Omental fat pad (tissue), 4 donors: ENCODE data around the gene POLR2H. TPM values are rescaled to one million over a fixed set of nuclear protein-coding genes. Genes with fewer than 3 reads are reported as not detected.

ENCODE experiments used
- ATAC-seq: fragments of 150-250 bp; one replicate; pipeline ENCODE4 v1.9.1; 2016; ENCODE audit warnings: mild to moderate bottlenecking, moderate library complexity; ENCODE audit not compliant: low FRiP score
- DNase-seq: peaks from one replicate; pipeline ENCODE4 v3.0.0-alpha.2; 2019; ENCODE audit warnings: low spot score
- CTCF ChIP-seq, 3 donors: fragments of 450-650 bp; IDR thresholded peaks; one replicate each; pipeline ENCODE4 v1.5.1; 2016 to 2017; ENCODE audit warnings: antibody characterized with exemption in 3 of 3, mild to moderate bottlenecking in 3 of 3, moderate library complexity in 2 of 3
- total RNA-seq, 4 donors: library from RNA; depleted of rRNA; stranded (reverse); fragments of >200 nt; gene quantifications; one replicate each; pipeline ENCODE4 v1.1.0, GENCODE V29; 2016

Gene POLR2H
- total RNA-seq, 4 donors from 2014 or later, result 63.9 to 110 (median 89.3) TPM

- ATAC-seq (no peak), DNase-seq (no peak)
- no peak for TF ChIP-seq CTCF (IDR thresholded peaks at IDR 0.05)
Observed at GRCh38 chr3:184341925-184342324, 19.6 kb upstream of the POLR2H start.

- DNase-seq (no peak), ATAC-seq (no peak)
- no peak for TF ChIP-seq CTCF (IDR thresholded peaks at IDR 0.05)
Observed at GRCh38 chr3:184343200-184343876, 18.2 kb upstream of the POLR2H start.

- no peak for ATAC-seq
Observed at GRCh38 chr3:184344579-184345316, 16.8 kb upstream of the POLR2H start.

GRCh38 chr3:184345317-184346144, 16.0 kb upstream of the POLR2H start:
- peak; percentile 31 for ATAC-seq
- no peak for TF ChIP-seq CTCF (IDR thresholded peaks at IDR 0.05)
- no peak for DNase-seq

More at GRCh38 chr3:184344579-184345316, 16.8 kb upstream of the POLR2H start:
- DNase-seq, result no peak
- TF ChIP-seq CTCF (IDR thresholded peaks at IDR 0.05), result no peak

GRCh38 chr3:184346480-184347190, 14.9 kb upstream of the POLR2H start:
- ATAC-seq, result no peak
- TF ChIP-seq CTCF (IDR thresholded peaks at IDR 0.05), result no peak
- no peak for DNase-seq

GRCh38 chr3:184347321-184348056, 14.0 kb upstream of the POLR2H start:
- TF ChIP-seq CTCF (IDR thresholded peaks at IDR 0.05), result no peak
- DNase-seq (no peak), ATAC-seq (peak; percentile 33)
